ENCODE data around the gene MED8.

MED8 gene

GRCh38 chr1:43398227-43398626 lies 8.6 kb upstream of the MED8 start:
- no peak for DNase-seq (ENCODE audit: low read depth)
- no peak for TF ChIP-seq CTCF (IDR thresholded peaks at IDR 0.05; ENCODE audit: low read length, missing control alignments)

GRCh38 chr1:43396059-43396458 lies 6.5 kb upstream of the MED8 start:
- TF ChIP-seq CTCF (IDR thresholded peaks at IDR 0.05; ENCODE audit: low read length, missing control alignments), result no peak
- DNase-seq (ENCODE audit: low read depth), result no peak
- no peak overlapping the region for H3K4me3 ChIP-seq (replicated peaks; ENCODE audit: low read depth, low read length)

More at GRCh38 chr1:43398227-43398626, 8.6 kb upstream of the MED8 start:
- H3K4me3 ChIP-seq (replicated peaks; ENCODE audit: low read depth, low read length), result no peak overlapping the region

DNA sequence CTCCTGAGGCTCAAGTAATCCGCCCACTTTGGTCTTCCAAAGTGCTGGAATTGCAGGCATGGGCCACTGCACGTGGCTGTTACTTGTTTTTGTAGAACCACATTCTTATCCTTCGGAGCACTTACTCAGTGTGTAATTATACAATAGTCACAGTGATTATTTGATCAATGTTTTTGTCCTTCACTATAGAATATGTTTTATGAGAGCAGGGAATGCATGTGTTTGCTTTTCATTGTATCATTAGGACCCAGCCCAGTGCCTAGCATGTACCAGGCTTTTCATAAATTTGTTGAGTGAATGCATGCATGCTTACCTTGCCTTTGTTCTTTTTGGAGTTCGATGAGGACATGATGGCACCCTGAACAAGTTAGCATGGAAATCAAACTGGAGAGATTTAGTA lies 5.9 kb upstream of the MED8 start:
- H3K4me3 ChIP-seq (replicated peaks; ENCODE audit: low read depth, low read length), result no peak overlapping the region
- no peak for DNase-seq (ENCODE audit: low read depth)
- no peak for TF ChIP-seq CTCF (IDR thresholded peaks at IDR 0.05; ENCODE audit: low read length, missing control alignments)

DNA sequence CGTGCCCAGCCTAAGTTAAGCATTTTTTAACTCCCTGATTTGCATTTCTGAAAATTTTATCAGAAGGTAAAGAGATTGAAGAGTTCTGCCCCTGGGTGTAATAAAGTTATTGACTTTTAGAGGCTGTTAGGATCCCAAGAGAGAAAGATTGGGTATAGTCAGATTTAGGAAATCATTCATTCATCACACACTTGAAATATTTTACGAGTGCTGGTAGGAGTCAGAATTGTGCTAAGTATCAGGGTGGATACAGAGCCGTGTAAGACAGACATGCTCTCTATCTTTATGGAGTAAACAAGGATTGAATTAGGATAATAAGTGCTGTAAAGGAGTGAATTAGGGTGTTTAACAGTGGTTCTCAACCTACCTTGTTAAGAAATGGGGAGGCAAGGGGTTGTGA lies 3.1 kb upstream of the MED8 start:
- no peak for TF ChIP-seq CTCF (IDR thresholded peaks at IDR 0.05; ENCODE audit: low read length, missing control alignments)
- no peak overlapping the region for H3K4me3 ChIP-seq (replicated peaks; ENCODE audit: low read depth, low read length)
- no peak for DNase-seq (ENCODE audit: low read depth)

DNA sequence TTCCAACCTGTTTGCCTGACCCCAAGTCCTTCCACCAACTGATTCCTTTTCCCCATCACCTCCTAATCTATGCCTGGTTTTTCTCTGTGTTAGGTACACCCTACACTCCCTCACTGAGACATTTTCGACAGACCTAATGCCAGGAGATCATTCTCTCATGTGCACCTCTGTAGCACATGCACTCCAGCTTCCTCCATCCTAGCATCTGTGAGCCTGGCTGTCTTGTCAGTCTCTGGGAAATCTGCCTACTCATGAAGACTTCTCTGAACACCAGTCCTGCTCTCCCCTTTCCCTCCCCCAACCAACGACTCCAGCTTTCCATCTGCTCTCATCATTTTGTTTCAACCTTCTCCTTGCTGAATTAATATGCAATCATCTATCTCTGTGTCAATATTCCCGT lies 987 bp downstream of the MED8 start:
- no peak for DNase-seq (ENCODE audit: low read depth)
- peak overlapping the region; percentile 97 for H3K4me3 ChIP-seq (replicated peaks; ENCODE audit: low read depth, low read length)

DNA sequence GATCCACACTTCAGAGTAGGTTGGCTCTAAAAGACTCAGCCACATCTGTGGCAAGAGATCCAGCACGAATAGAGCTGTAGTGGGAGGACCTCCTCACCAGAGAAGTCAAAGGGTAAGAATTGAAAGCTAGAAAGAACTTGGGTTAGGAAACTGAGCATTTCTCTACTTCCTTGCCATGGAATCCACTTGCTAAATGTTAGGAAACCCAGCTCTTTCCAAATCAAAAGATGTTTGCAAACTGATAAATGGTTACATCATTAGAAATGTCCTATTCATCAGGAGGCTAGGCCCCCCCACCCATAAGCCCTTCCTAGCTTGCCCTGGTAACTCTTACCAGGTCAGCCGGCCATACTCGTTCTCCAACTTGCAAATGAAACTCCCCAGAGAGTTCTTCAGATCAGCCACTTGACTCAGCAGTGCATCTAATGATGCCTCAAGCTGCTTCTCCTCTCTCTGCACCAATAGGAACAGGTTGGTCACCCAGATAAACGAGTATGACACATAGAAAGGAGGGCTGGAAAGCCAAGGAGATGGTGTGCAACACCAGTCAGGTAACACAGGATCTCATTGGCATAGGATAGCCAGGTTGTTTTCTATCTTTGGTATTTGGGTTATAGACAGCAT lies 1.5 kb downstream of the MED8 start:
- TF ChIP-seq CTCF (IDR thresholded peaks at IDR 0.05; ENCODE audit: low read length, missing control alignments), result no peak
- DNase-seq (ENCODE audit: low read depth), result no peak
- no peak overlapping the region for H3K4me3 ChIP-seq (replicated peaks; ENCODE audit: low read depth, low read length)

More for the DNA sequence above, 987 bp downstream of the MED8 start:
- no peak for TF ChIP-seq CTCF (IDR thresholded peaks at IDR 0.05; ENCODE audit: low read length, missing control alignments)

GRCh38 chr1:43386676-43387075 lies 2.9 kb downstream of the MED8 start:
- no peak for DNase-seq (ENCODE audit: low read depth)
- no peak for TF ChIP-seq CTCF (IDR thresholded peaks at IDR 0.05; ENCODE audit: low read length, missing control alignments)

More at GRCh38 chr1:43386676-43387075, 2.9 kb downstream of the MED8 start:
- no peak overlapping the region for H3K4me3 ChIP-seq (replicated peaks; ENCODE audit: low read depth, low read length)

Measured in fibroblast of pulmonary artery (primary cell).